Measurements from ENCODE around the gene GPRC5D.

- TF ChIP-seq CTCF (IDR thresholded peaks at IDR 0.05) (no peak), POLR2A (IDR thresholded peaks at IDR 0.05) (no peak)
Observed at GRCh38 chr12:13000616-13000924, 48.6 kb upstream of the GPRC5D start.

Measured in testis (tissue), 2 donors.